BE2C (cell line): Measurements from ENCODE around the gene LILRB5.
A peak's percentile ranks its signal among the peaks of the same experiment; 100 is the strongest.
"Not testable (repeated sequence)": the region's sequence is repeated elsewhere in the genome, so short reads cannot be mapped to it uniquely, and the experiment has no call there.

Source experiments
- DNase-seq: peaks from one replicate; pipeline ENCODE4 v3.0.0-alpha.2; 2020
- H3K27me3 ChIP-seq: fragments of 250-450 bp; sonication (Bioruptor Pico); 2 replicates; pipeline ENCODE4 v1.5.1; 2020; ENCODE audit warnings: mild to moderate bottlenecking
- H3K36me3 ChIP-seq: fragments of 250-450 bp; sonication (Bioruptor Pico); 2 replicates; pipeline ENCODE4 v1.5.1; 2020; ENCODE audit warnings: mild to moderate bottlenecking
- H3K4me1 ChIP-seq: fragments of 250-450 bp; sonication (Bioruptor Pico); 2 replicates; pipeline ENCODE4 v1.5.1; 2020
- H3K4me3 ChIP-seq: 2 replicates; pipeline ENCODE4 v1.5.1; 2011; ENCODE audit warnings: low read depth, low read length
- H3K9me3 ChIP-seq: fragments of 250-450 bp; sonication (Bioruptor Pico); 2 replicates; pipeline ENCODE4 v1.5.1; 2020
- TF ChIP-seq, protein P1 (sequence below): IDR thresholded peaks from 2 replicates; pipeline ENCODE4 v1.5.1; 2012; ENCODE audit warnings: mild to moderate bottlenecking, low read depth, low read length

Gene LILRB5

DNA sequence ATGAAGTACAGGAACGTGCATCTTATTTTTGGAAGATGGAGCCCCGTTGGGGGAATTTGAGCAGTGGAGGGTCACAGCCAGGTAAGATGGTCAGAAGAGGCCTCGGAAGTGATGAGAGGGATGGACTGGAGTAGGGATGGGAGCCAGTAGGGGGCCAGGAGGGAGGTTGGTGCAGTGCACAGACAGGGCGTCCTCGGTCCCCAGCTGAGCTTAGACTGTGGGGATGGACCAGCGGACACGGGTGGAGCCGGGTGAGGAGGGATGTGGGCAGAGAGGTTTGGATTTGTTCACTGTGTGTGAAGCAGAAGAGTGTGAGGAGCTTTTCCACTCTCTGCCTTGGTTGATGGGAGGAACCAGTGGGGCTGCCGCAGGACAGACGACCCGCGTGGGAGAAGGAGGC is 45.8 kb downstream of the LILRB5 start:
- Histone ChIP-seq H3K27me3 (no peaks in the 10 kb centered on the region), H3K36me3 (peaks cover 66% of the 10 kb centered on the region), H3K4me3 (no peak overlapping the region), H3K9me3 (no peaks in the 10 kb centered on the region; the same call in 1 of the 2 replicates), H3K4me1 (peaks cover 32% of the 10 kb centered on the region)
- no peak for DNase-seq
- TF ChIP-seq, protein P1, sequence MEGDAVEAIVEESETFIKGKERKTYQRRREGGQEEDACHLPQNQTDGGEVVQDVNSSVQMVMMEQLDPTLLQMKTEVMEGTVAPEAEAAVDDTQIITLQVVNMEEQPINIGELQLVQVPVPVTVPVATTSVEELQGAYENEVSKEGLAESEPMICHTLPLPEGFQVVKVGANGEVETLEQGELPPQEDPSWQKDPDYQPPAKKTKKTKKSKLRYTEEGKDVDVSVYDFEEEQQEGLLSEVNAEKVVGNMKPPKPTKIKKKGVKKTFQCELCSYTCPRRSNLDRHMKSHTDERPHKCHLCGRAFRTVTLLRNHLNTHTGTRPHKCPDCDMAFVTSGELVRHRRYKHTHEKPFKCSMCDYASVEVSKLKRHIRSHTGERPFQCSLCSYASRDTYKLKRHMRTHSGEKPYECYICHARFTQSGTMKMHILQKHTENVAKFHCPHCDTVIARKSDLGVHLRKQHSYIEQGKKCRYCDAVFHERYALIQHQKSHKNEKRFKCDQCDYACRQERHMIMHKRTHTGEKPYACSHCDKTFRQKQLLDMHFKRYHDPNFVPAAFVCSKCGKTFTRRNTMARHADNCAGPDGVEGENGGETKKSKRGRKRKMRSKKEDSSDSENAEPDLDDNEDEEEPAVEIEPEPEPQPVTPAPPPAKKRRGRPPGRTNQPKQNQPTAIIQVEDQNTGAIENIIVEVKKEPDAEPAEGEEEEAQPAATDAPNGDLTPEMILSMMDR: no peak

DNA sequence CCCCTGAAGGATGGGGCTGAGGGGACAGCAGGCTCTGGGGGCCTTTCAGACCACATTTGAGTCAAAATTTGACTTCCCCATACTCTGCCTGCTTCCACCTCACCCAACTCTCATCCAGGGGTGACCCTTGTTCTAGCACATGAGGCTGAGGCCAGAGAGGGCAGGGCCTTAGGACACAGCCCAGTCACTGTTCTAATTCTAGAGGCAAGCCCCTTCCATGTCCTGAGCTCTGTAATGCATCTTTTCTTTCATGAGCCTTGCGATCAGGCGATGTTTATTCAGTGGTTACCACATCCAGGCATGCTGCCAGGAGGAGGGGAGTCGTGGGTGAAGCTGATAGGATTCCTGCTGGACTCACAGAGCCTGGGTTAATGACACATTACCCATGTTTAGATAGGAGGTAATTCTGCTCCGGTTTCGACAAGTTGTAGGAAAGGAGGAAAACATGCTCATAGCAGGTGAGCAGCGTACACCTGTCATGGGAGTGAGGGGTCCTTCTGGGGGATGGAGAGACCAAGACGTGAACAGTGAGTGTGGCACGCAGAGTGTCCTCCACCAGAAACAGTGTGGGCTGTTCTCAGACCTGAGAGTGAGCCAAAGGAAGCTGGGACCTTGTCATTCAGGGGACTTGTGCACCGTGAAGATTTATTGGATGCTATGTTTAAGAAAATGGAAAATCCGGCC is 47.1 kb downstream of the LILRB5 start:
- no peak overlapping the region for H3K4me3 ChIP-seq
- H3K4me1 ChIP-seq: peaks cover 32% of the 10 kb centered on the region
- peaks cover 76% of the 10 kb centered on the region for H3K36me3 ChIP-seq
- H3K27me3 ChIP-seq: no peaks in the 10 kb centered on the region
- TF ChIP-seq, protein P1: no peak
- peak; percentile 70 for DNase-seq
- no peaks in the 10 kb centered on the region; the same call in 1 of the 2 replicates for H3K9me3 ChIP-seq

- Histone ChIP-seq H3K4me1 (peaks cover 32% of the 10 kb centered on the region), H3K4me3 (no peak overlapping the region), H3K27me3 (no peaks in the 10 kb centered on the region), H3K9me3 (no peaks in the 10 kb centered on the region; the same call in 1 of the 2 replicates), H3K36me3 (peaks cover 80% of the 10 kb centered on the region)
- DNase-seq: peak; percentile 48
- TF ChIP-seq, protein P1: no peak
Observed at GRCh38 chr19:54209058-54209810, 47.8 kb downstream of the LILRB5 start.

DNA sequence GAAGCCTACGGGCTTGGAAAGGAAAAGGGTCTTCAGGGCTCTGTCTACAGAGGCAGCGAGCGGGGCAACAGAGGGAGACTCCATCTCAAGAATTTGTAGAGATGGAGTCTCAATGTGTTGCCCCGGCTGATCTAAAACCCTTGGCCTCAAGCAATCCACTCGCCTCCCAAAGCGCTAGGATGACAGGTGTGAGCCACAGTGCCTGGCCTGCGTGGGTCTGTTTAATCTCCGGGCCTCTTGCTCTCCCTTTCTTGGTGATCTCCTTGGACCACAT is 48.4 kb downstream of the LILRB5 start:
- no peak for DNase-seq
- peaks cover 85% of the 10 kb centered on the region for H3K36me3 ChIP-seq

DNA sequence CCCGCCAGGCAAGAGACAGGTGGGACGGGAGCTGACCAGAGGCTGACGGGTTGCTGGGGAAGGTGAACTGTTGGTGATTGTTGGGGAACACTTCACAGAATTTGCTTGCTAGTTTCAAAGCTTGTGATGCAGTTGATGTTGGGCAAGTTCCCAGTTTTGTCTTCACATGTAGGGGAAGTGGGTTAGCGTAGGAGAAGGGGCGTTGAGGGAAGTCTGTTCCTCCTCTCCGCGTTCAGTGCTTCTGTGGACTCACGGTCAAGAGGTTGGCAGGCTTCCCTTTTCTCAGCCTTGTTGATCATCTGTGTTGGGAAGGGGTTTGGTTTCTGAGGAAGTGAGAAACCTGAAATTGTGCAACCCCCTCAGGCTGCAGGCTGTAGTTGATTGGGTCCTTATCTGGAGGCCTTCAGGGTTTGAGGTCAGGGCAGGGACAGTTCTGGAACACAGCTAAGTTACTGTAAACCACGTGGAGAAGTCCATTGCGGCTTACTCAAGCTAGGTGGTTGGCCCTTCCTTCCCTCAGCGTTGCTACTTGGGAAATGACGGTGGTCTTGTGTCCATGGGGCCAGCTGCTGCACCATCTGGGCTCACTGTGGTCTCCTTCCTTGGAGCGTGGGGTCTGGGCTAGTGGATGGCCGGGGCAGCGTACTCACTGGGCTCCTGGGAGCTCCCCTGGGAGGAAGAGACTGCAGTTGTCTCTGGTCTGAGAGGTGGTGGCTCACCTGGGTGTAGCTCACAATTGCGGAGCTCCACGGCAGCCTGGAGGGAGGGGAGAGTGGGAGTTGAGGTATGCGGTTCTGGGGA is 48.9 kb downstream of the LILRB5 start:
- Histone ChIP-seq H3K4me3 (no peak overlapping the region), H3K4me1 (peaks cover 32% of the 10 kb centered on the region), H3K36me3 (peaks cover 89% of the 10 kb centered on the region), H3K27me3 (no peaks in the 10 kb centered on the region), H3K9me3 (no peaks in the 10 kb centered on the region; the same call in 1 of the 2 replicates)
- no peak for DNase-seq
- TF ChIP-seq, protein P1: no peak

More for the DNA sequence above, 48.4 kb downstream of the LILRB5 start:
- Histone ChIP-seq H3K4me1 (peaks cover 32% of the 10 kb centered on the region), H3K9me3 (no peaks in the 10 kb centered on the region; the same call in 1 of the 2 replicates), H3K27me3 (no peaks in the 10 kb centered on the region), H3K4me3 (no peak overlapping the region)
- TF ChIP-seq, protein P1: no peak

- TF ChIP-seq, protein P1: no peak
- Histone ChIP-seq H3K4me1 (peaks cover 37% of the 10 kb centered on the region), H3K9me3 (no peaks in the 10 kb centered on the region; the same call in 1 of the 2 replicates), H3K36me3 (peaks cover 89% of the 10 kb centered on the region), H3K27me3 (no peaks in the 10 kb centered on the region), H3K4me3 (no peak overlapping the region)
- no peak for DNase-seq
Observed at GRCh38 chr19:54207676-54207982, 49.4 kb downstream of the LILRB5 start.

DNA sequence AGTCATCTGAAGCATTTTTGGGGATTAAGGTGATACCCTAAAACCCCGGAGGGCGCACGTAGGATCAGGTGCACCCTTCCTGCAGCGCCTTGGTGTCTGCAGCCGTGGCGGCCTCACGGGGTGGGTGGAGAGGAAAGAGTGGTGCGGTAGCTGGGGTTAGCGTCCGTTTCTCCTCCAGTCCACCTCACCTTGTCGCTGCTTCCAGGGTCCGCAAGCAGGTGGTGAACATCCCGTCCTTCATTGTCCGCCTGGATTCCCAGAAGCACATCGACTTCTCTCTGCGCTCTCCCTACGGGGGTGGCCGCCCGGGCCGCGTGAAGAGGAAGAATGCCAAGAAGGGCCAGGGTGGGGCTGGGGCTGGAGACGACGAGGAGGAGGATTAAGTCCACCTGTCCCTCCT is 49.9 kb downstream of the LILRB5 start:
- not testable (repeated sequence) for H3K9me3 ChIP-seq, H3K27me3 ChIP-seq, H3K4me3 ChIP-seq, DNase-seq
- H3K4me1 ChIP-seq: peaks cover 40% of the 10 kb centered on the region
- H3K36me3 ChIP-seq: peaks cover 91% of the 10 kb centered on the region
